Spleen (tissue), 7 donors: Measurements from ENCODE around the gene NACC1.

Experiments used
- CTCF ChIP-seq, 11 experiments: fragments of 200-600 bp in 7 of 11; fragments of 450-650 bp in 4 of 11; sonication (generic) in 4 of 11; IDR thresholded peaks in 8 of 11; conservative IDR thresholded peaks in 3 of 11; 1 replicate in 7 of 11; 2 replicates in 4 of 11; pipeline versions ENCODE4 v1.4.0 to v1.8.0; 2016 to 2021; ENCODE audit warnings: antibody characterized with exemption in 11 of 11, inconsistent platforms in 4 of 11, mild to moderate bottlenecking in 1 of 11
- POLR2A ChIP-seq, 3 donors: fragments of 450-650 bp; IDR thresholded peaks; one replicate each; pipeline ENCODE4 v1.5.1; 2017; ENCODE audit warnings: antibody characterized with exemption in 3 of 3, mild to moderate bottlenecking in 1 of 3
- POLR2AphosphoS5 ChIP-seq, 3 donors: sonication (generic); formaldehyde crosslinking; IDR thresholded peaks; one replicate each; pipeline ENCODE4 v1.5.1; 2017; ENCODE audit warnings: antibody characterized with exemption in 3 of 3
- donor health status: DM: no; HTN: no; CAD: no; lungs with moderate emphysema.
- donor health status: DM: no; HTN: no; CAD: no.
- donor health status: DM: no; HTN: no; CAD: no.

- TF ChIP-seq CTCF (IDR thresholded peaks at IDR 0.05 in 8 of 11, conservative IDR thresholded peaks at IDR 0.05 in 3 of 11) (no peak), POLR2A (IDR thresholded peaks at IDR 0.05) (no peak), POLR2AphosphoS5 (IDR thresholded peaks at IDR 0.05) (no peak)
Observed at GRCh38 chr19:13128583-13128982, 10.5 kb downstream of the NACC1 start.
